SK-N-SH (cell line): ENCODE data around the gene RIMOC1. TPM values are rescaled to one million over a fixed set of nuclear protein-coding genes. Genes with fewer than 3 reads are reported as not detected.

ENCODE experiments used
- CTCF ChIA-PET: fragments of 300-600, 350-600 bp; formaldehyde crosslinking; extraction: SDS; loops from one replicate; lab custom pipeline; 2021; lab: Yijun Ruan, JAX
- POLR2A ChIA-PET: fragments of 350-600 bp; sonication (Branson Sonifier 250); formaldehyde crosslinking; extraction: SDS; loops from one replicate; lab custom pipeline; 2020; ENCODE audit warnings: antibody characterized with exemption, inconsistent platforms; lab: Yijun Ruan, JAX
- DNase-seq: peaks from one replicate; pipeline ENCODE4 v3.0.0; 2012
- H2AFZ ChIP-seq: fragments of 200-600 bp; sonication (generic); 2 replicates; pipeline ENCODE4 v1.8.1; 2016; ENCODE audit warnings: antibody characterized with exemption, mild to moderate bottlenecking, low read depth
- H3F3A ChIP-seq: fragments of 200-600 bp; sonication (generic); replicated peaks from 2 replicates; pipeline ENCODE3; 2016; ENCODE audit warnings: antibody characterized with exemption, mild to moderate bottlenecking; ENCODE audit not compliant: insufficient read depth
- H3K27ac ChIP-seq, 2 experiments: fragments of 200-500 bp in 1 of 2; fragments of 200-600 bp in 1 of 2; sonication (Bioruptor generic) in 1 of 2; sonication (generic), shearing (Covaris generic) in 1 of 2; 2 replicates each; pipeline versions ENCODE4 v1.5.1 to v1.6.1; 2014 to 2016; ENCODE audit warnings: low read depth in 2 of 2, inconsistent platforms in 1 of 2, low read length in 1 of 2, mild to moderate bottlenecking in 1 of 2, mixed read lengths in 1 of 2
- H3K27me3 ChIP-seq: fragments of 200-600 bp; sonication (generic), shearing (Covaris generic); 2 replicates; pipeline ENCODE4 v1.6.1; 2016; ENCODE audit warnings: mixed run types; ENCODE audit not compliant: insufficient read depth
- H3K36me3 ChIP-seq, 2 experiments: fragments of 200-500 bp in 1 of 2; fragments of 200-600 bp in 1 of 2; sonication (Bioruptor generic) in 1 of 2; sonication (generic) in 1 of 2; replicated peaks in 1 of 2; 2 replicates each; pipeline versions ENCODE3 to v1.5.1; 2014 to 2016; ENCODE audit warnings: low read length in 1 of 2, mild to moderate bottlenecking in 1 of 2; ENCODE audit not compliant: insufficient read depth in 2 of 2, control insufficient read depth in 1 of 2
- H3K4me1 ChIP-seq, 2 experiments: fragments of 200-500 bp in 1 of 2; fragments of 200-600 bp in 1 of 2; sonication (Bioruptor generic) in 1 of 2; sonication (generic), shearing (Covaris generic) in 1 of 2; 2 replicates each; pipeline versions ENCODE4 v1.5.1 to v1.6.1; 2014 to 2016; ENCODE audit warnings: low read depth in 1 of 2, low read length in 1 of 2, mixed run types in 1 of 2; ENCODE audit not compliant: insufficient read depth in 2 of 2, control insufficient read depth in 1 of 2
- H3K4me2 ChIP-seq: fragments of 200-600 bp; sonication (generic), shearing (Covaris generic); 2 replicates; pipeline ENCODE4 v1.6.1; 2017; ENCODE audit warnings: mixed run types
- H3K4me3 ChIP-seq, 2 experiments: fragments of 200-500 bp in 1 of 2; fragments of 200-600 bp in 1 of 2; sonication (Bioruptor generic) in 1 of 2; sonication (generic), shearing (Covaris generic) in 1 of 2; 2 replicates each; pipeline versions ENCODE4 v1.5.1 to v1.8.1; 2014 to 2016; ENCODE audit warnings: low read depth in 2 of 2, inconsistent platforms in 1 of 2, low read length in 1 of 2, mild to moderate bottlenecking in 1 of 2, mixed read lengths in 1 of 2, moderate library complexity in 1 of 2
- H3K79me2 ChIP-seq: fragments of 200-600 bp; sonication (generic); 2 replicates; pipeline ENCODE4 v1.8.1; 2017; ENCODE audit warnings: mild to moderate bottlenecking; ENCODE audit not compliant: insufficient read depth
- H3K9ac ChIP-seq: fragments of 200-600 bp; sonication (generic); 2 replicates; pipeline ENCODE4 v1.6.1; 2017; ENCODE audit warnings: mixed run types
- H3K9me2 ChIP-seq: fragments of 200-600 bp; sonication (generic); 2 replicates; pipeline ENCODE4 v1.6.1; 2017; ENCODE audit warnings: mixed run types
- H3K9me3 ChIP-seq: fragments of 200-600 bp; sonication (generic); 2 replicates; pipeline ENCODE4 v1.6.1; 2017; ENCODE audit warnings: mixed run types, mild to moderate bottlenecking, moderate library complexity
- H4K20me1 ChIP-seq: fragments of 200-600 bp; sonication (generic); 2 replicates; pipeline ENCODE4 v1.6.1; 2017; ENCODE audit warnings: mild to moderate bottlenecking, mixed run types; ENCODE audit not compliant: insufficient read depth
- EP300 ChIP-seq, 2 experiments: IDR thresholded peaks; 2 replicates each; pipeline versions ENCODE4 v1.4.0 to v1.6.1; 2012; ENCODE audit warnings: borderline replicate concordance in 1 of 2, low read depth in 1 of 2, low read length in 1 of 2
- FOXJ3 ChIP-seq: sonication (generic); formaldehyde crosslinking; IDR thresholded peaks from 2 replicates; pipeline ENCODE4 v1.5.1; 2020; ENCODE audit warnings: mild to moderate bottlenecking, missing genetic modification reagents
- RAD21 ChIP-seq: IDR thresholded peaks from 2 replicates; pipeline ENCODE4 v1.6.1; 2012; ENCODE audit warnings: mild to moderate bottlenecking, low read length
- SIN3A ChIP-seq: IDR thresholded peaks from 2 replicates; pipeline ENCODE4 v1.6.1; 2012; ENCODE audit warnings: low read depth, mild to moderate bottlenecking, low read length, moderate library complexity, borderline replicate concordance
- TEAD4 ChIP-seq: IDR thresholded peaks from 2 replicates; pipeline ENCODE4 v1.4.0; 2012; ENCODE audit warnings: mild to moderate bottlenecking, borderline replicate concordance; ENCODE audit not compliant: insufficient read depth
- YY1 ChIP-seq: IDR thresholded peaks from 2 replicates; pipeline ENCODE4 v1.4.0; 2012; ENCODE audit warnings: low read depth, mild to moderate bottlenecking
- WGBS: methylation state at CpG from one replicate; pipeline ENCODE4 v1.1.6; 2017; ENCODE audit warnings: low lambda C conversion rate; 5-methylcytosine and 5-hydroxymethylcytosine counted together
- polyA plus RNA-seq, 3 experiments: library from polyadenylated mRNA; depleted of rRNA; stranded (reverse); fragments of >200 nt; gene quantifications; 2 replicates each; pipeline ENCODE4 v1.2.3, GENCODE V29; 2012
- TF ChIP-seq, protein P1 (sequence below): fragments of 200-600 bp; sonication (generic); IDR thresholded peaks from 2 replicates; pipeline ENCODE4 v1.6.1; 2017; ENCODE audit warnings: antibody characterized with exemption, mild to moderate bottlenecking, moderate library complexity
- TF ChIP-seq, protein P2 (sequence below): IDR thresholded peaks from 2 replicates; pipeline ENCODE4 v1.6.1; 2012; ENCODE audit warnings: mild to moderate bottlenecking, low read depth, low read length, moderate library complexity
- TF ChIP-seq, protein P3 (sequence below): IDR thresholded peaks from 2 replicates; pipeline ENCODE4 v1.4.0; 2012; ENCODE audit warnings: low read depth, borderline replicate concordance

The RIMOC1 gene
- polyA plus RNA-seq, 1 of the 3 experiments (the other 2 are of a cell fraction), result 6.5 TPM

DNA sequence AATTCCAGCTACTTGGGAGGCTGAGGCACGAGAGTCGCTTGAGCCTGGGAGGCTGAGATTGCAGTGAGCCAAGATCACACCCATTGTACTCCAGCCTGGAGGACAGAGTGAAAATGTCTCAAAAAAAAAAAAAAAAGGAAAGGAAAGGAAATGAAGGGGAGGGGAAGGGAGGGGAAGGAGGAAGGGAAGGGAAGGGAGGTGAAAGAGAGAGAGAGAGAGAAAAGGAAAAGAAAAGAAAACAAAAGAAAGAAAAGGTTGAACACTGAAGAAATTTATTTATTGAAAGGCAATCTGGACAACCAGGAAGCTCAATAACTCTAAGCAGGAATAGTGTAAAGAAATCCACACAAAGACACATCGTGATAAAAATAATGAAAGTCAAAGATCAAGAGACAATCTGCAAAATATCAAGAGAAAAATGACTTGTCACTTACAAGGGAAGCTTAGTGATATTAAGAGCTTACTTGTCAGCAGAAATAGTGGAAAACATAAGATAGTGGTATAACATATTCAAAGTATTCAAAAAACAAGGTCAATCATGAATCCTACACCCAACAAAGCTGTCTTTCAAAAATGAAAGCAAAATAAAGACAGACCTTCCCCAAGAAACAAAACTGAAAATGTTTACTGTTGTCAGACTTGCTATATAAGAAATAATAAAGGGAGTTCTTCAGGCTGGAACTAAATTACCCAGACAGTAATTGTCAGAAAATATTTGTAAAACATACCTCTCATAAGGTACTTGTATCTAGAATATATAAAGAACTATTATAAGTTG is 10.9 kb upstream of the RIMOC1 start:
- Histone ChIP-seq H3K79me2 (no peaks in the 10 kb centered on the region), H3K9ac (no peak overlapping the region), H3F3A (no peaks in the 10 kb centered on the region), H3K4me3 (no peak overlapping the region), H3K27ac (no peak overlapping the region), H2AFZ (no peak overlapping the region), H3K9me2 (no peaks in the 10 kb centered on the region), H3K36me3 (no peaks in the 10 kb centered on the region), H3K4me1 (no peaks in the 10 kb centered on the region; a peak in 1 of 4 replicates), H3K4me2 (no peak overlapping the region), H3K27me3 (no peaks in the 10 kb centered on the region), H3K9me3 (no peaks in the 10 kb centered on the region), H4K20me1 (no peaks in the 10 kb centered on the region)
- DNase-seq, result no peak
- ChIA-PET POLR2A (no interaction called here), CTCF (interaction anchor here (0.9 to 1.5 kb wide), 2 partner anchors 10 to 37 kb away, joined by 4 to 5 read pairs; no protein-coding TSS in a partner anchor)
- TF ChIP-seq RAD21, result no peak
- TF ChIP-seq TEAD4, result no peak
- TF ChIP-seq, protein P1, sequence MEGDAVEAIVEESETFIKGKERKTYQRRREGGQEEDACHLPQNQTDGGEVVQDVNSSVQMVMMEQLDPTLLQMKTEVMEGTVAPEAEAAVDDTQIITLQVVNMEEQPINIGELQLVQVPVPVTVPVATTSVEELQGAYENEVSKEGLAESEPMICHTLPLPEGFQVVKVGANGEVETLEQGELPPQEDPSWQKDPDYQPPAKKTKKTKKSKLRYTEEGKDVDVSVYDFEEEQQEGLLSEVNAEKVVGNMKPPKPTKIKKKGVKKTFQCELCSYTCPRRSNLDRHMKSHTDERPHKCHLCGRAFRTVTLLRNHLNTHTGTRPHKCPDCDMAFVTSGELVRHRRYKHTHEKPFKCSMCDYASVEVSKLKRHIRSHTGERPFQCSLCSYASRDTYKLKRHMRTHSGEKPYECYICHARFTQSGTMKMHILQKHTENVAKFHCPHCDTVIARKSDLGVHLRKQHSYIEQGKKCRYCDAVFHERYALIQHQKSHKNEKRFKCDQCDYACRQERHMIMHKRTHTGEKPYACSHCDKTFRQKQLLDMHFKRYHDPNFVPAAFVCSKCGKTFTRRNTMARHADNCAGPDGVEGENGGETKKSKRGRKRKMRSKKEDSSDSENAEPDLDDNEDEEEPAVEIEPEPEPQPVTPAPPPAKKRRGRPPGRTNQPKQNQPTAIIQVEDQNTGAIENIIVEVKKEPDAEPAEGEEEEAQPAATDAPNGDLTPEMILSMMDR, result no peak
- TF ChIP-seq SIN3A, result no peak
- TF ChIP-seq, protein P2, sequence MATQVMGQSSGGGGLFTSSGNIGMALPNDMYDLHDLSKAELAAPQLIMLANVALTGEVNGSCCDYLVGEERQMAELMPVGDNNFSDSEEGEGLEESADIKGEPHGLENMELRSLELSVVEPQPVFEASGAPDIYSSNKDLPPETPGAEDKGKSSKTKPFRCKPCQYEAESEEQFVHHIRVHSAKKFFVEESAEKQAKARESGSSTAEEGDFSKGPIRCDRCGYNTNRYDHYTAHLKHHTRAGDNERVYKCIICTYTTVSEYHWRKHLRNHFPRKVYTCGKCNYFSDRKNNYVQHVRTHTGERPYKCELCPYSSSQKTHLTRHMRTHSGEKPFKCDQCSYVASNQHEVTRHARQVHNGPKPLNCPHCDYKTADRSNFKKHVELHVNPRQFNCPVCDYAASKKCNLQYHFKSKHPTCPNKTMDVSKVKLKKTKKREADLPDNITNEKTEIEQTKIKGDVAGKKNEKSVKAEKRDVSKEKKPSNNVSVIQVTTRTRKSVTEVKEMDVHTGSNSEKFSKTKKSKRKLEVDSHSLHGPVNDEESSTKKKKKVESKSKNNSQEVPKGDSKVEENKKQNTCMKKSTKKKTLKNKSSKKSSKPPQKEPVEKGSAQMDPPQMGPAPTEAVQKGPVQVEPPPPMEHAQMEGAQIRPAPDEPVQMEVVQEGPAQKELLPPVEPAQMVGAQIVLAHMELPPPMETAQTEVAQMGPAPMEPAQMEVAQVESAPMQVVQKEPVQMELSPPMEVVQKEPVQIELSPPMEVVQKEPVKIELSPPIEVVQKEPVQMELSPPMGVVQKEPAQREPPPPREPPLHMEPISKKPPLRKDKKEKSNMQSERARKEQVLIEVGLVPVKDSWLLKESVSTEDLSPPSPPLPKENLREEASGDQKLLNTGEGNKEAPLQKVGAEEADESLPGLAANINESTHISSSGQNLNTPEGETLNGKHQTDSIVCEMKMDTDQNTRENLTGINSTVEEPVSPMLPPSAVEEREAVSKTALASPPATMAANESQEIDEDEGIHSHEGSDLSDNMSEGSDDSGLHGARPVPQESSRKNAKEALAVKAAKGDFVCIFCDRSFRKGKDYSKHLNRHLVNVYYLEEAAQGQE, result no peak
- TF ChIP-seq, protein P3, sequence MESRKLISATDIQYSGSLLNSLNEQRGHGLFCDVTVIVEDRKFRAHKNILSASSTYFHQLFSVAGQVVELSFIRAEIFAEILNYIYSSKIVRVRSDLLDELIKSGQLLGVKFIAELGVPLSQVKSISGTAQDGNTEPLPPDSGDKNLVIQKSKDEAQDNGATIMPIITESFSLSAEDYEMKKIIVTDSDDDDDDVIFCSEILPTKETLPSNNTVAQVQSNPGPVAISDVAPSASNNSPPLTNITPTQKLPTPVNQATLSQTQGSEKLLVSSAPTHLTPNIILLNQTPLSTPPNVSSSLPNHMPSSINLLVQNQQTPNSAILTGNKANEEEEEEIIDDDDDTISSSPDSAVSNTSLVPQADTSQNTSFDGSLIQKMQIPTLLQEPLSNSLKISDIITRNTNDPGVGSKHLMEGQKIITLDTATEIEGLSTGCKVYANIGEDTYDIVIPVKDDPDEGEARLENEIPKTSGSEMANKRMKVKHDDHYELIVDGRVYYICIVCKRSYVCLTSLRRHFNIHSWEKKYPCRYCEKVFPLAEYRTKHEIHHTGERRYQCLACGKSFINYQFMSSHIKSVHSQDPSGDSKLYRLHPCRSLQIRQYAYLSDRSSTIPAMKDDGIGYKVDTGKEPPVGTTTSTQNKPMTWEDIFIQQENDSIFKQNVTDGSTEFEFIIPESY, result no peak
- TF ChIP-seq FOXJ3 (CRISPR knock-in tag), result no peak
- TF ChIP-seq EP300 (IDR thresholded peaks at IDR 0.05; ENCODE audit: borderline replicate concordance in 1 of 2, low read depth in 1 of 2, low read length in 1 of 2), result no peak
- TF ChIP-seq YY1, result no peak
- 2% methylated on average over 3 of the region's 3 CpGs for WGBS
